Urinary bladder (tissue), 4 donors: ENCODE data around the gene PLEKHG4. TPM values are rescaled to one million over a fixed set of nuclear protein-coding genes. Genes with fewer than 3 reads are reported as not detected.

ENCODE experiments used
- DNase-seq: peaks from one replicate; pipeline ENCODE4 v3.0.0-alpha.2; 2015; ENCODE audit errors: extremely low spot score
- H3K27ac ChIP-seq: one replicate; pipeline ENCODE4 v1.5.1; 2013; ENCODE audit warnings: low read depth, mild to moderate bottlenecking, moderate library complexity
- H3K36me3 ChIP-seq: one replicate; pipeline ENCODE4 v1.6.1; 2013; ENCODE audit warnings: mild to moderate bottlenecking, moderate library complexity; ENCODE audit not compliant: insufficient read depth
- H3K4me1 ChIP-seq: one replicate; pipeline ENCODE4 v1.6.1; 2013; ENCODE audit warnings: mild to moderate bottlenecking, moderate library complexity; ENCODE audit not compliant: insufficient read depth
- H3K4me3 ChIP-seq: one replicate; pipeline ENCODE4 v1.5.1; 2013; ENCODE audit warnings: low read depth, low read length
- WGBS: extraction: QIAGEN DNeasy Blood & Tissue Kit; methylation state at CpG from one replicate; pipeline ENCODE4 v1.1.7; 2013; 5-methylcytosine and 5-hydroxymethylcytosine counted together
- polyA plus RNA-seq: library from polyadenylated mRNA; stranded (reverse); fragments of 200-250 nt; gene quantifications from one replicate; pipeline ENCODE4 v1.2.3, GENCODE V29; 2013
- total RNA-seq: library from RNA; depleted of rRNA; stranded (reverse); fragments of >200 nt; gene quantifications from one replicate; pipeline ENCODE4 v1.2.3, GENCODE V29; 2014
- donor health status: healthy with polysubstance abuse.
- donor health status: healthy.

PLEKHG4 gene
- total and polyA plus RNA-seq, 2 donors = 5.8 to 12.8 TPM

GRCh38 chr16:67264866-67265265 lies 14.5 kb upstream of the PLEKHG4 start:
- Histone ChIP-seq H3K4me3 (no peak overlapping the region), H3K36me3 (no peaks in the 10 kb centered on the region), H3K27ac (no peak overlapping the region), H3K4me1 (no peaks in the 10 kb centered on the region)
- DNase-seq = no peak
- WGBS = 86% methylated on average over 5 of the region's 5 CpGs

GRCh38 chr16:67265834-67266233 lies 13.5 kb upstream of the PLEKHG4 start:
- H3K27ac ChIP-seq = no peak overlapping the region
- DNase-seq = no peak
- WGBS = 73% methylated on average over 8 of the region's 8 CpGs
- H3K36me3 ChIP-seq = no peaks in the 10 kb centered on the region
- no peak overlapping the region for H3K4me3 ChIP-seq
- H3K4me1 ChIP-seq = no peaks in the 10 kb centered on the region

DNA sequence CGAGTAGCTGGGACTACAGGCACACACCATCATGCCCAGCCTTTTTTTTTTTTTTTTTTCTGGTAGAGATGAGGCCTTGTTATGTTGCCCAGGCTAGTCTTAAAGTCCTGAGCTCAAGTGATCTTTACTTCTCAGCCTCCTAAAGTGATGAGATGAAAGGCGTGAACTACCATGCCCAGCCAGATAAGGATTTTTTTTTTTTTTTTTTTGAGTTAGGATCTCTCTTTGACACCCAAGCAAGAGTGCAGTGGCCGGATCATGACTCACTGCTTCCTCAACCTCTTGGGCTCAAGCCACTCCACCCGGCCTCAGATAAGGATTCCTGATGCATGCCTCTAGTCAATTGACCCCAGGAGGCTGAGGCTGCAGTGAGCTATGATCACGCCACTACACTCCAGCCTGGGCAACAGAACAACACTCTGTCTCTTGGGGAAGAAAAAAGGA lies 11.2 kb upstream of the PLEKHG4 start:
- H3K27ac ChIP-seq = no peak overlapping the region
- no peaks in the 10 kb centered on the region for H3K36me3 ChIP-seq
- no peaks in the 10 kb centered on the region for H3K4me1 ChIP-seq
- DNase-seq = no peak
- H3K4me3 ChIP-seq = no peak overlapping the region
- WGBS = 52% methylated on average over 5 of the region's 5 CpGs

GRCh38 chr16:67269766-67270165 lies 9.6 kb upstream of the PLEKHG4 start:
- Histone ChIP-seq H3K4me1 (no peaks in the 10 kb centered on the region), H3K27ac (no peak overlapping the region), H3K4me3 (no peak overlapping the region), H3K36me3 (no peaks in the 10 kb centered on the region)
- no peak for DNase-seq
- 51% methylated on average over 5 of the region's 5 CpGs for WGBS

GRCh38 chr16:67270931-67271338 lies 8.4 kb upstream of the PLEKHG4 start:
- 79% methylated on average over 11 of the region's 11 CpGs for WGBS

GRCh38 chr16:67271446-67271845 lies 7.9 kb upstream of the PLEKHG4 start:
- Histone ChIP-seq H3K36me3 (no peaks in the 10 kb centered on the region), H3K4me1 (no peaks in the 10 kb centered on the region), H3K4me3 (no peak overlapping the region), H3K27ac (no peak overlapping the region)
- WGBS = 89% methylated on average over 4 of the region's 4 CpGs
- DNase-seq = no peak

More at GRCh38 chr16:67270931-67271338, 8.4 kb upstream of the PLEKHG4 start:
- Histone ChIP-seq H3K36me3 (no peaks in the 10 kb centered on the region), H3K27ac (no peak overlapping the region), H3K4me3 (no peak overlapping the region), H3K4me1 (no peaks in the 10 kb centered on the region)
- no peak for DNase-seq

GRCh38 chr16:67275321-67275720 lies 4.0 kb upstream of the PLEKHG4 start:
- no peaks in the 10 kb centered on the region for H3K36me3 ChIP-seq
- no peak for DNase-seq
- H3K4me3 ChIP-seq = no peak overlapping the region
- H3K4me1 ChIP-seq = no peaks in the 10 kb centered on the region
- WGBS = 82% methylated on average over 2 of the region's 2 CpGs
- H3K27ac ChIP-seq = no peak overlapping the region

GRCh38 chr16:67277294-67277998 lies 1.9 kb upstream of the PLEKHG4 start:
- DNase-seq = no peak
- Histone ChIP-seq H3K4me3 (no peak overlapping the region), H3K27ac (peak overlapping the region; percentile 4), H3K4me1 (no peaks in the 10 kb centered on the region), H3K36me3 (no peaks in the 10 kb centered on the region)
- WGBS = 66% methylated on average over 4 of the region's 4 CpGs

GRCh38 chr16:67277999-67278772 lies 1.1 kb upstream of the PLEKHG4 start:
- WGBS = 68% methylated on average over 13 of the region's 13 CpGs
- H3K27ac ChIP-seq = peak overlapping the region; percentile 4
- H3K4me1 ChIP-seq = no peaks in the 10 kb centered on the region
- no peak for DNase-seq
- peak overlapping the region; percentile 62 for H3K4me3 ChIP-seq
- H3K36me3 ChIP-seq = no peaks in the 10 kb centered on the region

- no peak for DNase-seq
- H3K4me3 ChIP-seq = peak overlapping the region; percentile 62
- no peak overlapping the region for H3K27ac ChIP-seq
- no peaks in the 10 kb centered on the region for H3K36me3 ChIP-seq
- 4% methylated on average over 42 of the region's 42 CpGs for WGBS
- no peaks in the 10 kb centered on the region for H3K4me1 ChIP-seq
These were observed 498 bp upstream of the PLEKHG4 start for GRCh38 chr16:67278773-67279295.

- H3K4me3 ChIP-seq = no peak overlapping the region
- H3K27ac ChIP-seq = no peak overlapping the region
- no peak for DNase-seq
- no peaks in the 10 kb centered on the region for H3K4me1 ChIP-seq
- no peaks in the 10 kb centered on the region for H3K36me3 ChIP-seq
- 92% methylated on average over 15 of the region's 15 CpGs for WGBS
These were observed 1.0 kb downstream of the PLEKHG4 start for GRCh38 chr16:67280090-67281015.

- Histone ChIP-seq H3K4me1 (no peaks in the 10 kb centered on the region), H3K36me3 (no peaks in the 10 kb centered on the region), H3K27ac (no peak overlapping the region), H3K4me3 (no peak overlapping the region)
- WGBS = 93% methylated on average over 14 of the region's 14 CpGs
- DNase-seq = no peak
These were observed 2.5 kb downstream of the PLEKHG4 start for GRCh38 chr16:67281536-67282446.
